Ovary (tissue), 9 donors: Measurements from ENCODE around the gene MSI2. TPM values are rescaled to one million over a fixed set of nuclear protein-coding genes. Genes with fewer than 3 reads are reported as not detected.

Experiments used
- DNase-seq, 5 donors: peaks; one replicate each; pipeline ENCODE4 v3.0.0-alpha.2; 2019 to 2020
- H3K27ac ChIP-seq, 2 donors: fragments of 200-600 bp; one replicate each; pipeline versions ENCODE4 v1.5.1 to v1.8.0; 2019 to 2022
- H3K27me3 ChIP-seq: fragments of 200-600 bp; one replicate; pipeline ENCODE4 v1.8.0; 2022
- H3K36me3 ChIP-seq: fragments of 200-600 bp; sonication (generic); one replicate; pipeline ENCODE4 v1.5.1; 2019
- H3K4me1 ChIP-seq: one replicate; pipeline ENCODE4 v1.8.1; 2013; ENCODE audit warnings: mild to moderate bottlenecking, moderate library complexity; ENCODE audit not compliant: insufficient read depth
- H3K4me3 ChIP-seq: fragments of 200-600 bp; sonication (generic); one replicate; pipeline ENCODE4 v1.5.1; 2017
- H3K9me3 ChIP-seq, 2 donors: fragments of 200-600 bp in 1 of 2; sonication (generic) in 1 of 2; one replicate each; pipeline versions ENCODE4 v1.5.1 to v1.8.1; 2013 to 2019; ENCODE audit warnings: mild to moderate bottlenecking in 1 of 2, moderate library complexity in 1 of 2
- CTCF ChIP-seq, 3 donors: fragments of 450-650 bp in 2 of 3; fragments of 200-600 bp in 1 of 3; IDR thresholded peaks; one replicate each; pipeline versions ENCODE4 v1.5.1 to v1.8.0; 2016 to 2022; ENCODE audit warnings: antibody characterized with exemption in 3 of 3, mild to moderate bottlenecking in 1 of 3
- EP300 ChIP-seq: sonication (generic); formaldehyde crosslinking; IDR thresholded peaks from one replicate; pipeline ENCODE4 v1.6.1; 2017; ENCODE audit warnings: antibody characterized with exemption
- POLR2A ChIP-seq: fragments of 450-650 bp; IDR thresholded peaks from one replicate; pipeline ENCODE4 v1.6.1; 2017; ENCODE audit warnings: antibody characterized with exemption, mild to moderate bottlenecking, moderate library complexity
- WGBS, 3 donors: extraction: QIAGEN DNeasy Blood & Tissue Kit in 1 of 3; methylation state at CpG; one replicate each; pipeline versions ENCODE4 v1.1.5 to v1.1.7; 2013 to 2017; 5-methylcytosine and 5-hydroxymethylcytosine counted together
- intact Hi-C, 4 donors: fragments of 100-400 bp; cut with DNase I; formaldehyde crosslinking; loops; one replicate each; pipeline versions ENCODE4 v1.11.0 to v1.15.1; 2022 to 2023
- polyA plus RNA-seq, 2 donors: library from polyadenylated mRNA; stranded (reverse); fragments of 200-250 nt in 1 of 2; fragments of 350-450 nt in 1 of 2; fragmentation: Illumina TruSeq in 1 of 2; extraction: RNeasy Lipid Tissue Mini Kit (QIAGEN cat#74804) in 1 of 2; gene quantifications; one replicate each; pipeline ENCODE4 v1.2.3, GENCODE V29; 2013 to 2014
- total RNA-seq, 7 donors: library from RNA; depleted of rRNA in 2 of 7; stranded (reverse); fragments of >200 nt in 2 of 7; fragmentation: NEBNext Ultra II Directional in 3 of 7; extraction: Animal tissue kit (Norgen Biotek cat#: 25700) in 3 of 7; gene quantifications; one replicate each; pipeline versions ENCODE4 v1.1.0 to v1.2.4, GENCODE V29; 2016 to 2023
- donor health status: DM: no; HTN: no; CAD: no; lungs with moderate emphysema.
- donor health status: DM: no; HTN: no; CAD: no.
- donor health status: Bipolar disorder and iron deficiency.
- donor health status: DM: yes; HTN: yes; CAD: no.
- donor health status: DM: no; HTN: no; CAD: no.
- donor health status: DM: yes; HTN: yes; CAD: no.

MSI2 gene
- total and polyA plus RNA-seq, 9 donors, result 43.1 to 199 (median 120) TPM

- 76 to 85% (median 84%) methylated on average over 6 of the region's 6 CpGs for WGBS, 3 donors
- Histone ChIP-seq H3K4me3 (no peak overlapping the region), H3K27ac (no peak overlapping the region), H3K36me3 (no peaks in the 10 kb centered on the region), H3K27me3 (no peaks in the 10 kb centered on the region), H3K9me3 (no peaks in the 10 kb centered on the region), H3K4me1 (peaks cover 4% of the 10 kb centered on the region)
- no peak for TF ChIP-seq POLR2A
- TF ChIP-seq EP300, result no peak
- TF ChIP-seq CTCF (IDR thresholded peaks at IDR 0.05), result no peak
- DNase-seq, result no peak
- intact Hi-C loops, result no loop called here
Measured at GRCh38 chr17:57461082-57461481, 204.8 kb downstream of the MSI2 start.

DNA sequence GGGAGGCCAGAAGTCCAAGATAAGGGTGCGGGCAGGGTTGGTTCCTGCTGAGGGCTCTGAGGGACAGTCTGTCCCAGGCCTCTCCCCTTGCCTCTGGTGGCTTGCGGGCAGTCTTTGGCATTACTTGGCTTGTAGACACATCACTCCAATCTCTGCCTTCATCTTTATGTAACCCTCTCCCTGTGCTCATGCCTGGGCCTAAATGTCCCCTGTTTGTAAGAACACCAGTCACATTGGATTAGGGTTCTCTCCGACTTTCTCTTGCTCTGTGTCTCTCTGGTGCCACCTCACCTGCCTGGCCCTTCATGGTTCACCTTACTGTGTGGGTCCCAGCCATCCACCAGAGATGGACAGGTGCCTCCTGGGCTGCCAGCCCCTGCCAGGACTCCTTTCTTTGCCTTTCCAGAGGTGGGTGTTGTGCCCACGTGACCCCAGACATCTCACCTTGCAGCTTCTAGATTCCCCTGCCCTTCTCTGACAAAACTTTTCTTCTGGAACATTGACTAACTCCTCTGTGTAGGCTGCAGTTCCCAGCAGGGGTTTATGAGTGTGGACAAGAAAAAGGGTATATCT is 205.8 kb downstream of the MSI2 start:
- no peak for TF ChIP-seq CTCF (IDR thresholded peaks at IDR 0.05)
- TF ChIP-seq POLR2A, result no peak
- Histone ChIP-seq H3K36me3 (no peaks in the 10 kb centered on the region), H3K4me3 (no peak overlapping the region), H3K9me3 (no peaks in the 10 kb centered on the region), H3K27ac (no peak overlapping the region), H3K27me3 (no peaks in the 10 kb centered on the region), H3K4me1 (peaks cover 4% of the 10 kb centered on the region)
- DNase-seq, result no peak
- intact Hi-C loops, result no loop called here
- 97 to 98% (median 97%) methylated on average over 4 of the region's 4 CpGs for WGBS, 3 donors

GRCh38 chr17:57463103-57463885 is 207.0 kb downstream of the MSI2 start:
- intact Hi-C loops, result no loop called here
- Histone ChIP-seq H3K4me1 (peaks cover 4% of the 10 kb centered on the region), H3K27ac (no peak overlapping the region), H3K27me3 (no peaks in the 10 kb centered on the region), H3K4me3 (no peak overlapping the region), H3K9me3 (no peaks in the 10 kb centered on the region), H3K36me3 (no peaks in the 10 kb centered on the region)
- DNase-seq, result no peak
- no peak for TF ChIP-seq CTCF (IDR thresholded peaks at IDR 0.05)
- TF ChIP-seq EP300, result no peak
- TF ChIP-seq POLR2A, result no peak
- 73 to 78% (median 77%) methylated on average over 9 of the region's 9 CpGs for WGBS, 3 donors

DNA sequence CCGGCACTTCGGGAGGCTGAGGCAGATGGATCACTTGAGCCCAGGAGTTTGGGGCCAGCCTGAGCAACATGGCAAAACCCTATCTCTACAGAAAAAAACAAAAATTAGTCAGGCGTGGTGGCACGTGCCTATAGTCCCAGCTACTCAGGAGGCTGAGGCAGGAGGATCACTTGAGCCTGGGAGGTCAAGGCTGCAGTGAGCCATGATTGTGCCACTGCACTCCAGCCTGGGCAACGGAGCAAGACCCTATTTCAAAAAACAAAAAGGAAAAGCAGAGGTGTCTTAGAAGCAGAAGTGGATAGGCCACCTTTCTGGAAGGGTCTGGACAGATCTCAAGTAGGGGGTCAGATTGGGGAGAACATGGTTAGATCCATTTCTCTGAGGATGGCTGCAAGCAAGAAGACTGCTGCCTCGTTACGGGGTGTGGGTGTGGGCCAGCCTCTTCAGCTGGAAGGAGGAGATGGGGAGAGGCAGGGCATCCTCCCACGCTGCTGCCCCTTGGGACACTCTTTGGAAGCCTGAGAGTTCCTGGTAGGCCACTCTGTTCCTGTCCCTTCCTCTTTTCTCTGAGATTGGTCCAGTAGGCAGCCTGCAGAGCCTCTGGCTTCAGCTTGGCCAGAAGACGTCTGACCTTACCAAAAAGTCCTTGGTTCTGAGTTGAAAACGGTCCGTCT is 208.0 kb downstream of the MSI2 start:
- TF ChIP-seq CTCF (IDR thresholded peaks at IDR 0.05) (no peak), EP300 (no peak), POLR2A (no peak)
- Histone ChIP-seq H3K4me1 (peaks cover 4% of the 10 kb centered on the region), H3K27me3 (no peaks in the 10 kb centered on the region), H3K9me3 (no peaks in the 10 kb centered on the region), H3K4me3 (no peak overlapping the region), H3K27ac (no peak overlapping the region), H3K36me3 (no peaks in the 10 kb centered on the region)
- no peak for DNase-seq
- intact Hi-C loops, result no loop called here
- WGBS, 3 donors, result 86 to 88% (median 88%) methylated on average over 11 of the region's 11 CpGs
